ENCODE data around the gene AMN.

The AMN gene

DNA sequence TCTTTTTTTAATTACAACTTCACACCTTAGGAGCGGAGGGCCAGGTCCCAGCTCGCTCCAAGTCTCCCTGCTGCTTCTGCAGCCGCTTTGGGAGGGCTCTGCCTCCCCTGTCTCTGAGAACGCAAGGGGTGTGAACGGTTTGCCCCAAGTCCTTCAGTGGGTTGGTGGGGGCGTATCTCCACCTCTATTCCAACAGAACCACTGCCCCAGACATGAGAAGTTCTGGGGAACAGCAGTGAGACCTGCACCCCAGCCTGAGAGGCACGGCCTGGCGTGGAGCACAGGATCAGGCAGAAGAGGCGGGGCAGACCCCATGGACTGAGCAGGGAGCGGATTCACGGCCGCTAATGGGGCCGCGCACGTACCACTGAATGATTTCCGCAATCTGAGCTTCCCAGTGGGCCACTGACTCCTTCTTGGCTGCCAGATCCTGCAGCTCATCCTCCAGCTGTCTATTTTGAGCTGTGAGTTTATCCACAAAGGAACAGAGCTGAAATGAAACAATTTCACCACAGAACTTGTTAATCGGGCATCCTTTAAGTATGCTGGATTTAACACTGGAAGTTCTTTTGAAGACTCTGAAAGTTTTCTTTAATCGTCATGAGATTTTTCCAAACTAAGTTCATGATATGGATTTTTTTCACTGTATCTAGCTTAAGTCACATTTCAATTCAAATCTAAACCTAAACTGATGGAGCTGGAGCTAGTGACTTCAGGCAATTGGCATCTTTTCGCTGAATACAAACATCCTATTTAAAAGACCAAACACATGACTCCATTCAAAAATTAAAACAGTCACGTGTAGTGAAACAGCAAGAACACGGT, 44.4 kb downstream of the AMN start:
- no peak overlapping the region for H3K4me3 ChIP-seq (ENCODE audit: low read depth, low read length)
- no peak for TF ChIP-seq CTCF (IDR thresholded peaks at IDR 0.05; ENCODE audit: low read depth, low read length)

- H3K4me3 ChIP-seq (ENCODE audit: low read depth, low read length) = no peak overlapping the region
- TF ChIP-seq CTCF (IDR thresholded peaks at IDR 0.05; ENCODE audit: low read depth, low read length) = no peak
Measured at GRCh38 chr14:102967506-102967795, 45.0 kb downstream of the AMN start.

DNA sequence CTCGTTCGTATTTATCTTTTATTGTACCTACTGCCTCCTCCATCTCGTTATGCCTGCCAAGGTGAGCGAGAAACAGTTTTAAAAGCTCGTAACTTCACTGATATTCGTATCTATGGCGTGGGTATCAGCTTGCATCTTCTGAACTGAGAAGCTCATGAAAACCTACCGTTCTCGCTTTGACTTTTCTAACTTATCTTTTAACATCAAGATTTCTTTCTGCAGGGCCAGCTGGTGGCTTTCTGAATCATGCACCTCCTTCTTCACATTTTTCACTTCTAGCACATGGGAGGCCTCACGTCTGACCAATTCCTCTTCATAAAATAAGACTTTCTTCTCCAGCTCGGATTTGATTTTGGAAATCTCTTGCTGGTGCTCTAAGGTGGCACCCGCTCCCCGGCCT, 45.8 kb downstream of the AMN start:
- no peak overlapping the region for H3K4me3 ChIP-seq (ENCODE audit: low read depth, low read length)
- TF ChIP-seq CTCF (IDR thresholded peaks at IDR 0.05; ENCODE audit: low read depth, low read length) = no peak

GRCh38 chr14:102969060-102969791, 46.8 kb downstream of the AMN start:
- no peak overlapping the region for H3K4me3 ChIP-seq (ENCODE audit: low read depth, low read length)
- no peak for TF ChIP-seq CTCF (IDR thresholded peaks at IDR 0.05; ENCODE audit: low read depth, low read length)

- no peak for TF ChIP-seq CTCF (IDR thresholded peaks at IDR 0.05; ENCODE audit: low read depth, low read length)
- H3K4me3 ChIP-seq (ENCODE audit: low read depth, low read length) = no peak overlapping the region
Measured at GRCh38 chr14:102969901-102970300, 47.4 kb downstream of the AMN start.

- TF ChIP-seq CTCF (IDR thresholded peaks at IDR 0.05; ENCODE audit: low read depth, low read length) = no peak
- H3K4me3 ChIP-seq (ENCODE audit: low read depth, low read length) = no peak overlapping the region
Measured at GRCh38 chr14:102970496-102970895, 48.0 kb downstream of the AMN start.

DNA sequence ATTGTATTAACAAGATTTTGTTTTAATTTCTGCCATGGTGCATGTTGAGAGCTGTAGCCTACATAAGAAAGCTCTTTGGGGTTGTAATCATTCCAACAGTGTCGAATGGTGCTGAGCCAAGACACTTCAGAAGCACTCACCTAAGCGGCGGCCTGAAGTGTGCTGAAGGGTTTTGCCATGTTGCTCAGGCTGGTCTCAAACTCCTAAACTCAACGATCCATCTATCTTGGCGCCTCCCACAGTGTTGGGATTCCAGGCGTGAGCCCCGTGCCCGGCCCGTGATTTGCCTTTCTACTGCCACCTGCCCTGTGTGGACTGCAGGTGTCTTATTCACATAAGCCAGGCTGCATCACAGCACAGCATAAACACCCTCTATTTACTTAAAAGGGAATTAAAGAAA, 48.9 kb downstream of the AMN start:
- H3K4me3 ChIP-seq (ENCODE audit: low read depth, low read length) = no peak overlapping the region
- no peak for TF ChIP-seq CTCF (IDR thresholded peaks at IDR 0.05; ENCODE audit: low read depth, low read length)

Data from WI38 (cell line).